HG03159 (cell line): ENCODE measurements around the gene TTC34.
"Not testable (repeated sequence)": the region's sequence is repeated elsewhere in the genome, so short reads cannot be mapped to it uniquely, and the experiment has no call there.

ENCODE experiments used
- ATAC-seq: cut with Tn5 transposase; IDR thresholded peaks from one replicate; pipeline ENCODE4 v1.9.1; 2021; ENCODE audit warnings: mild to moderate bottlenecking, moderate library complexity; ENCODE audit not compliant: unreplicated experiment

The TTC34 gene

DNA sequence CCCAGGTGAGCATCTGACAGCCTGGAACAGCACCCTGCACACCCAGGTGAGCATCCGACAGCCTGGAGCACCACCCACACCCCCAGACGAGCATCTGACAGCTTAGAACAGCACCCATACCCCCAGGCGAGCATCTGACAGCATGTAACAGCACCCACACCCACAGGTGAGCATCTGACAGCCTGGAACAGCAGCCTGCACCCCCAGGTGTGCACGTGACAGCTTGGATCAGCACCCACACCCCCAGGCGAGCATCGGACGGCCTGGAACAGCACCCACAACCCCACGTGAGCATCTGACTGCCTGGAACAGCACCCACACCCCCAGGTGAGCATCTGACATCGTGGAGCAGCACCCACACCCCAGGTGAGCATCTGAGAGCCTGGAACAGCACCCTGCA lies 116.6 kb downstream of the TTC34 start:
- not testable (repeated sequence) for ATAC-seq

DNA sequence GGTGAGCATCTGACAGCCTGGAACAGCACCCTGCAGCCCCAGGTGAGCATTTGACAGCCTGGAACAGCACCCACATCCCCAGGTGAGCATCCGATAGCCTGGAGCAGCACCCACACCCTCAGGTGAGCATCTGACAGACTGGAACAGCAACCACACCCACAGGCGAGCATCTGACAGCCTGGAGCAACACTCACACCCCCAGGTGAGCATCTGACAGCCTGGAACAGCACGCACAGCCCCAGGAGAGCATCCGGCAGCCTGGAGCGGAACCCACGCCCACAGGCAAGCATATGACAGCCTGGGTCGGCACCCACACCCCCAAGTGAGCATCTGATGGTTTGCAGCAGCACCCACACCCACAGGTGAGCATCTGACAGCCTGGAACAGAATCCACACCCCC lies 117.5 kb downstream of the TTC34 start:
- not testable (repeated sequence) for ATAC-seq

DNA sequence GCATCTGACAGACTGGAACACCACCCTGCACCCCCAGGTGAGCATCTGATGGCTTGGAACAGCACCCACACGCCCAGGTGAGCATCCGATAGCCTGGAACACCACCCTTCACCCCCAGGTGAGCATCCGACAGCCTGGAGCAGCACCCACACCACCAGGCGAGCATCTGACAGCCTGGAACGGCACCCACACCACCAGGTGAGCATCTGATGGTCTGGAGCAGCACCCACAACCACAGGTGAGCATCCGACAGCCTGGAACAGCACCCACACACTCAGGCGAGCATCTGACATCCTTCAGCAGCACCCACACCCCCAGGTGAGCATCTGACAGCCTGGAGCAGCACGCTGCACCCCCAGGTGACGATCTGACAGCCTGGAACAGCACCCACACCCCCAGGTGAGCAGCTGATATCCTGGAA lies 118.2 kb downstream of the TTC34 start:
- not testable (repeated sequence) for ATAC-seq

DNA sequence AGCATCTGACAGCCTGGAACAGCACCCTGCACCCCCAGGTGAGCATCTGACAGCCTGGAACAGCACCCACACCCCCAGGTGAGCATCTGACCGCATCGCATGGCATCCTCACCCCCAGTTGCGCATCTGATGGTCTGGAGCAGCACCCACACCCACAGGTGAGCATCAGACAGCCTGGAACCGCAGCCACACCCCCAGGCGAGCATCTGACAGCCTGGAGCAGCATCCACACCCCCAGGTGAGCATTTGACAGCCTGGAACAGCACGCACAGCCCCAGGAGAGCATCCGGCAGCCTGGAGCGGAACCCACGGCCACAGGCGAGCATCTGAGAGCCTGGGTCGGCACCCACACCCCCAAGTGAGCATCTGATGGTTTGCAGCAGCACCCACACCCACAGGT lies 118.6 kb downstream of the TTC34 start:
- not testable (repeated sequence) for ATAC-seq

DNA sequence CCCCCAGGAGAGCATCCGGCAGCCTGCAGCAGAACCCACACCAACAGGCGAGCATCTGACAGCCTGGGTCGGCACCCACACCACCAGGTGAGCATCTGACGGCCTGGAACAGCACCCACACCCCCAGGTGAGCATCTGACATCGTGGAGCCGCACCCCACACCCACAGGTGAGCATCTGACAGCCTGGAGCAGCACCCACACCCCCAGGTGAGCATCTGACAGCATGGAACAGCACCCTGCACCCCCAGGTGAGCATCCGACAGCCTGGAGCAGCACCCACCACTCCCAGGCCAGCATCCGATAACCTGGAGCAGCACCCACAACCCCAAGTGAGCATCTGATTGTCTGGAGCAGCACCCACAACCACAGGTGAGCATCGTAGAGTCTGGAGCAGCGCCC lies 124.8 kb downstream of the TTC34 start:
- ATAC-seq, result not testable (repeated sequence)

DNA sequence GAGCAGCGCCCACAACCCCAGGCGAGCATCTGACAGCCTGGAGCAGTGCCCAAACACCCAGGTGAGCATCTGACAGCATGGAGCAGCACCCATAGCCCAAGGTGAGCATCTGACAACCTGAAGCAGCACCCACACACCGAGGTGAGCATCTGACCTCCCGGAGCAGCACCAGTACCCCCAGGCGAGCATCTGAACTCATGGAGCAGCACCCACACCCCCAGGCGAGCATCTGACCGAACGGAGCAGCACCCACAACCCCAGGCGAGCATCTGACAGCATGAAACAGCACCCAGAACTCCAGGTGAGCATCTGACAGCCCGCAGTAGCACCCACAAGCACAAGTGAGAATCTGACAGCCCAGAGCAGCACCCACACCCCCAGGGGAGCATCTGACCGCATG lies 129.8 kb downstream of the TTC34 start:
- not testable (repeated sequence) for ATAC-seq

DNA sequence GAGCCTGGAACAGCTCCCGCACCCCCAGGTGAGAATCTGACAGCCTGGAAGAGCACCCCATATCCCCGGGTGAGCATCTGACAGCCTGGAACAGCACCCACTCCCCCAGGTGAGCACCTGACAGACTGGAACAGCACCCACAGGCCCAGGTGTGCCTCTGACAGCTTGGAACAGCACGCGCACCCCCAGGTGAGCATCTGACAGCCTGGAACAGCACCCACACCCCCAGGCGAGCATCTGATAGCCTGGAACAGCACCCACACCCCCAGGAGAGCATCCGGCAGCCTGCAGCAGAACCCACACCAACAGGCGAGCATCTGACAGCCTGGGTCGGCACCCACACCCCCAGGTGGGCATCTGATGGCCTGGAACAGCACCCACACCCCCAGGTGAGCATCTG lies 141.7 kb downstream of the TTC34 start:
- ATAC-seq, result not testable (repeated sequence)

DNA sequence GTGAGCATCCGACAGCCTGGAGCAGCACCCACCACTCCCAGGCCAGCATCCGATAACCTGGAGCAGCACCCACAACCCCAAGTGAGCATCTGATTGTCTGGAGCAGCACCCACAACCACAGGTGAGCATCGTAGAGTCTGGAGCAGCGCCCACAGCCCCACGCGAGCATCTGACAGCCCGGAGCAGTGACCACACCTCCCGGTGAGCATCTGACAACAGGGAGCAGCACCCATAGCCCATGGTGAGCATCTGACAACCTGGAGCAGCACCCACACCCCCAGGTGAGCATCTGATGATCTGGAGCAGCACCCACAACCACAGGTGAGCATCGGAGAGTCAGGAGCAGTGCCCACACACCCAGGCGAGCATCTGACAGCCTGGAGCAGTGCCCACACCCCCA lies 143.6 kb downstream of the TTC34 start:
- not testable (repeated sequence) for ATAC-seq

DNA sequence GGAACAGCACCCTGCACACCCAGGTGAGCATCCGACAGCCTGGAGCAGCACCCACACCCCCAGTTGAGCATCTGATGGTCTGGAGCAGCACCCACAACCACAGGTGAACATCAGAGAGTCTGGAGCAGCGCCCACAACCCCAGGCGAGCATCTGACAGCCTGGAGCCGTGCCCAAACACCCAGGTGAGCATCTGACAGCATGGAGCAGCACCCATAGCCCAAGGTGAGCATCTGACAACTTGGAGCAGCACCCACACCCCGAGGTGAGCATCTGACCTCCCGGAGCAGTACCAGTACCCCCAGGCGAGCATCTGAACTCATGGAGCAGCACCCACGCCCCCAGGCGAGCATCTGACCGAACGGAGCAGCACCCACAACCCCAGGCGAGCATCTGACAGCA lies 144.4 kb downstream of the TTC34 start:
- not testable (repeated sequence) for ATAC-seq

DNA sequence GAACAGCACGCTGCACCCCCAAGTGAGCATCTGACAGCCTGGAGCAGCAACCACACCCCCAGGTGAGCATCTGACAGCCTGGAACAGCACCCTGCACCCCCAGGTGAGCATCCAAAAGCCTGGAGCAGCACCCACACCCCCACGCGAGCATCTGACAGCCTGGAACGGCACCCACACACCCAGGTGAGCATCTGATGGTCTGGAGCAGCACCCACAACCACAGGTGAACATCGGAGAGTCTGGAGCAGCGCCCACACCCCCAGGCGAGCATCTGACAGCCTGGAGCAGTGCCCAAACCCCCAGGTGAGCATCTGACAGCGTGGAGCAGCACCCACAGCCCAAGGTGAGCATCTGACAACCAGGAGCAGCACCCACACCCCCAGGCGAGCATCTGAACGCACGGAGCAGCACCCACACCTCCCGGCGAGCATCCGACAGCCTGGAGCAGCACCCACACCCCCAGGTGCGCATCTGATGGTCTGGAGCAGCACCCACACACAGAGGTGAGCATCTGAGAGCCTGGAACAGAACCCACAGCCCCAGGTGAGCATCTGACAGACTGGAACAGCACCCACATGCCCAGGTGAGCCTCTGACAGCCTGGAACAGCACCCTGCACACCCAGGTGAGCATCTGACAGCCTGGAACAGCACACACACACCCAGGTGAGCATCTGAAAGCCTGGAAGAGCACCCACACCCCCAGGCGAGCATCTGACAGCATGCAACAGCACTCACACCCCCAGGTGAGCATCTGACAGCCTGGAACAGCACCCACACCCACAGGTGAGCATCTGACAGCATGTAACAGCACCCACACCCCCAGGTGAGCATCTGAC lies 145.7 kb downstream of the TTC34 start:
- ATAC-seq, result not testable (repeated sequence)

DNA sequence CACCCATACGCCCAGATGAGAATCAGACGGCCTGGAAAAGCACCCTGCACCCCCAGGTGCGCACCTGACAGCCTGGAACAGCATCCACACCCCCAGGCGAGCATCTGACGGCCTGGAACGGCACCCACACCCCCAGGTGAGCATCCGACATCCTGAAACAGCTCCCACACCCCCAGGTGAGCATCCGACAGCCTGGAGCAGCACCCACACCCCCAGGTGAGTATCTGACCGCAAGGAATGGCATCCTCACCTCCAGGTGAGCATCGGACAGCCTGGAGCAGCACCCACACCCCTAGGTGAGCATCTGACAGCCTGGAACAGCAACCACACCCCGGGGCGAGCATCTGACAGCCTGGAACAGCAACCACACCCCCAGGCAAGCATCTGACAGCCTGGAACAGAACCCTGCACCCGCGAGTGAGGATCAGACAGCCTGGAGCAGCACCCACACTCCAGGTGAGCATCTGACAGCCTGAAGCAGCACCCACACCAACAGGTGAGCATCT lies 147.0 kb downstream of the TTC34 start:
- ATAC-seq, result not testable (repeated sequence)

DNA sequence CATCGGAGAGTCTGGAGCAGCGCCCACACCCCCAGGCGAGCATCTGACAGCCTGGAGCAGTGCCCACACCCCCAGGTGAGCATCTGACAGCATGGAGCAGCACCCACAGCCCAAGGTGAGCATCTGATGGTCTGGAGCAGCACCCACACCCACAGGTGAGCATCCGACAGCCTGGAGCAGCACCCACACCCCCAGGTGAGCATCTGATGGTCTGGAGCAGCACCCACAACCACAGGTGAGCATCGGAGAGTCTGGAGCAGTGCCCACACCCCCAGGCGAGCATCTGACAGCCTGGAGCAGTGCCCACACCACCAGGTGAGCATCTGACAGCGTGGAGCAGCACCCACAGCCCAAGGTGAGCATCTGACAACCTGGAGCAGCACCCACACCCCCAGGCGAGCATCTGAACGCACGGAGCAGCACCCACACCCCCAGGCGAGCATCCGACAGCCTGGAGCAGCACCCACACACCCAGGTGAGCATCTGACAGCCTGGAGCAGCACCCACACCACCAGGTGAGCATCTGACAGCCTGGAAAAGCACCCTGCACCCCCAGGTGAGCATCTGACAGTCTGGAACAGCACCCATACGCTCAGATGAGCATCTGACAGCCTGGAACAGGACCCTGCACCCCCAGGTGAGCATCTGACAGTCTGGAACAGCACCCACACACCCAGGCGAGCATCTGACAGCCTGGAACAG lies 147.6 kb downstream of the TTC34 start:
- ATAC-seq, result not testable (repeated sequence)

DNA sequence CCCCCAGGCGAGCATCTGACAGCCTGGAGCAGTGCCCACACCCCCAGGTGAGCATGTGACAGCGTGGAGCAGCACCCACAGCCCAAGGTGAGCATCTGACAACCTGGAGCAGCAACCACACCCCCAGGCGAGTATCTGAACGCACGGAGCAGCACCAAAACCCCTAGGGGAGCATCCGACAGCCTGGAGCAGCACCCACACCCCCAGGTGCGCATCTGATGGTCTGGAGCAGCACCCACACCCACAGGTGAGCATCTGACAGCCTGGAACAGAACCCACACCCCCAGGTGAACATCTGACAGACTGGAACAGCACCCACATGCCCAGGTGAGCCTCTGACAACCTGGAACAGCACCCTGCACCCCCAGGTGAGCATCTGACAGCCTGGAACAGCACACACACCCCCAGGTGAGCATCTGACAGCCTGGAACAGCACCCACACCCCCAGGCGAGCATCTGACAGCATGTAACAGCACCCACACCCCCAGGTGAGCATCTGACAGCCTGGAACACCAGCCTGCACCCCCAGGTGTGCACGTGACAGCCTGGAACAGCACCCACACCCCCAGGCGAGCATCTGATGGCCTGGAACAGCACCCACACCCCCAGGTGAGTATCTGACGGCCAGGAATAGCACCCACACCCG lies 148.4 kb downstream of the TTC34 start:
- not testable (repeated sequence) for ATAC-seq

DNA sequence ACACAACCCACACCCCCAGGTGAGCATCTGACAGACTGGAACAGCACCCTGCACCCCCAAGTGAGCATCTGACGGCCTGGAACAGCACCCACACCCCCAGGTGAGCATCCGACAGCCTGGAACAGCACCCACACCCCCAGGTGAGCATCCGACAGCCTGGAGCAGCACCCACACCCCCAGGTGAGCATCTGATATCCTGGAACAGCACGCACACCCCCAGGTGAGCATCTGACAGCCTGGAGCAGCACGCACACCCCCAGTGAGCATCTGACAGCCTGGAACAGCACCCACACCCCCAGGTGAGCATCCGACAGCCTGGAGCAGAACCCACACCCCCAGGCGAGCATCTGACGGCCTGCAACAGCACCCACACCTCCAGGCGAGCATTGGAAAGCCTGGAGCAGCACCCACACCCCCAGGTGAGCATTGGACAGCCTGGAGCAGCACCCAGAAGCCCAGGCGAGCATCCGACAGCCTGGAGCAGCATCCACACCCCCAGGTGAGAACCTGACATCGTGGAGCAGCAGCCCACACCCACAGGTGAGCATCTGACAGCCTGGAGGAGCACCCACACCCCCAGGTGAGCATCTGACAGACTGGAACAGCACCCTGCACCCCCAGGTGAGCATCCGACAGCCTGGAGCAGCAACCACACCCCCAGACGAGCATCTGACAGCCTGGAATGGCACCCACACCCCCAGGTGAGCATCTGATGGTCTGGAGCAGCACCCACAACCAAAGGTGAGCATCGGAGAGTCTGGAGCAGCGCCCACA lies 149.2 kb downstream of the TTC34 start:
- not testable (repeated sequence) for ATAC-seq

DNA sequence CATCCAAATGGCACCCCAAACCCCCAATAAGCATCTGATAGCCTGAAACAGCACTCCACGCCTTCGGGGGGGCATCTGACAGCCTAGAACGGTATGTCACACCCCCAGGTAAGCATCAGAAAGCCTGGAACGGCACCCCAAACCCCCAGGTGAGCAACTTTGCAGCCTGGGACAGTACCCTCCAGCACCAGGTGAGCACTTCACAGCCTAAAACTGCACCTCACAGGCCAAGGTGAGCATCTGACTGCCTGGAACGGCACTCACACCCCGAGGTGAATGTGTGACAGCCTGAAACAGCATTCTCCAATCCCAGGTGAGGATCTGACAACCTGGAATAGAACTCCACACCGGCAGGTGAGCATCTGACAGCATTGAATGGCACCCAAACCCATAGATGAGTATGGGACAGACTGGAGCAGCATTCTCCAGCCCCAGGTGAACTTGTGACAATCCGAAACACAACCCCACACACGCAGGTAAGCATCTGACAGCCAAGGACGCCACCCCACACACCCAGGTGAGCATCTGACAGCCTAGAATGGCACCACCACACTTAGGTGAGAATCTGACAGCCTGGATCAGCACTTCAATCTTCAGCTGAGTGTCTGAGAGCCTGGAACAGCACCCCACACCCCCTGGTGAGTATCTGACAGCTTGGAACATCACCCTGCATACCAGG lies 150.4 kb downstream of the TTC34 start:
- no peak for ATAC-seq

DNA sequence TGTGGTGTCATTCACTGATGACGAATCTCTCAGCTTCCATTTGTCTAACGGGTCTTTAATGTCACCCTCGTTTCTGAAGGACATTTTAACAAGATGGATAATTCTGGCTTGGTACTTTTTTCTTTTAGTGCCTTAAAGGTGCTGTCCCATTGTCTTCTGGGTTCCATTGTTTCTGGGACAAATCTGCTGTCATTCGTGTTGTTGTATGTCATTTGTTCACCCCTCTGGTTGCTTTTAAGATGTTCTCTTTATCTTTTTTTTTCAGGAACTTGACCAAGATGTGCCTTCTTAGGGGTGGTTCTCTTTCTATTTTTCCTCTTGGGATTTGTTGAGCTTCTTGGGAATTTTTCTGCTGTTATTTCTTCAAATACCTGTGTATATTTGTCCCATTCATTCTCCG lies 154.7 kb downstream of the TTC34 start:
- ATAC-seq, result no peak

DNA sequence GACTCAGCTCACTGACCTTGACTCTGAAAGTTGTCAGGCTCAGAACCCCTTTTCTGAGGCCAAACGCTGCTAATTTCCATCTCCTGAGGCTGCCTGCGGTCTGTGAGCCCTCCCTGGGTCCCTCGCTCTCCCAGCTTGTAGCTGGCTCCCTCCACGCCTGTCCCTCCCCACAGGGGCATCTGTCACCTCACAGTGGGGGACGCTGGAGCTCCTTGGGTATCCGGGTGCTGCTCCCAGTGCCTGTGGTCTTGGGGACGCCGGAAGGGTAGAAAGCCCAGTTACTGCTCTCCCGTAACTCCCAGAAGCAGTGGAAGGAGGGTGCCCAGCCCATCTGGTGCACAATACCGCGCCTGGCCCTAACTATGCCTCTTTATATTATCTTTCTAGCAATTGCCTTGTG lies 155.7 kb downstream of the TTC34 start:
- no peak for ATAC-seq

DNA sequence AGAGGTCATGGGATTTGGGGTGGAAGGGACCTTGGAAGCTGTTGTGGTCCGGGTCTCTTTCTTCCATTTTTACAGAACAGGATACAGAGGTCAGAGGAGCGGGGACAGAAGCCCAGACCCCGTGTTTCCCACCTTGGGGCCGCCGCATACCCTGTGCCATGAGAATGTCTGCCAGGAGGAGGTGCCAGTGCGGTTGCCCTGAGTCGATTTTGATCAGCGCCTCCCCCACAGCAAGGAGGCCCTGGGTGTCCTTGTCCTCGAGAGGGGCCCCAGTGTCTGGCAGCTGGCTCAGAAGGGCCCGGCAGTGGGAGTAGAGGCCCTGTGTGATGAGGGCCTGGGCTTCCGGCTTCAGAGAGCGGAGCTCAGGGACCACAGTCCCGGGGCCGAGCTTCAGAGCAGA lies 156.3 kb downstream of the TTC34 start:
- no peak for ATAC-seq

DNA sequence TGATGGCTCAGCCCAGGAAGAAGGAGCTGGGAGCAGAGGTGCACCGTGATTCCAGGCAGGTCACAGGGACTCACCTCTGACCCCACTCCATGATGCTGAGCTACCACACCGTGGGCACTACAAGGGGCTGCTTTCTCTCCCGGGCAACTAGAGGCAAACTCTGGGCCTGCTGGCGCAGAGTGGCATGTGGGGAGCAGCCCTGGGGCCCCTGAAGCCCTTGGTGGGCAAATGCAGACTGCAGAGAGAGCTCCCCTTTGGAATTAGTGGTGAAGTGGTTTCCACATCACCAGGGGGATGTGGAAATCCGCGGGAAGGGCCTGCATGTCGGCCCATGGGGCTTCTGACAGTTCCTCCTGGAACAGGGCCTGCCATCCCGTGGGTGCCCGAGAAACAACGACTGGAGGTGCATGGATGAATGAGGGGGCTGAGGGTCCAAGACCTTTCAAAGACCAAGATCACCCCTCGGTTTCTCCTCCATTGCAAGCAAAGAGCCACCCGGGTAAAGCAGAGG lies 156.8 kb downstream of the TTC34 start:
- ATAC-seq, result no peak

DNA sequence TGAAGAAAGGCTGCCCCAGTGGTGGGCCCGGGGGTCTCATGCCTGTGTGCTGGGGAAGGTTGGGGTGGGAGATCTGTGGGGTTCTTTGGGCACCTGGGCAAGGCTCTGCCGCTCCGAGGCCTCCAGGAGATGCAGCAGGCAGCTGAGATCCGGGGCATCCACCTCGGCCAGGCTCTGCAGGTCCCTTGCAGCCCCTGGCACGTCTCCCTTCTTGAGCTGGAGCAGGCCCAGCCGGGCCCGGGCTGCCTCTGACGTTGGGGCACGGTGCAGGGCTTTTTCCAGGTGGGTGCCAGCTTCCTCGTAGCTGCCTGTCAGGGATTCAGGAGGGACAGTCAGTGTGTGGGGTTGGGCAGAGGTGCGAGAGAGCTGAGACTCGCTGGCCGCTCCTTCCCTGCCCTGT lies 157.3 kb downstream of the TTC34 start:
- no peak for ATAC-seq
